Activated CD8-positive, alpha-beta memory T cell treated with anti-CD3 and anti-CD28 coated beads for 36 hours (primary cell): ENCODE measurements around the gene ARHGAP8. TPM values are rescaled to one million over a fixed set of nuclear protein-coding genes. Genes with fewer than 3 reads are reported as not detected.
"Not testable (repeated sequence)": the region's sequence is repeated elsewhere in the genome, so short reads cannot be mapped to it uniquely, and the experiment has no call there.

Source experiments
- CTCF ChIA-PET: fragments of 350-600 bp; sonication (Branson Sonifier 250); formaldehyde crosslinking; loops from one replicate; lab custom pipeline; 2021; ENCODE audit warnings: antibody characterized with exemption; lab: Charles Lee
- POLR2A ChIA-PET: fragments of 350-600 bp; sonication (Branson Sonifier 250); formaldehyde crosslinking; loops from one replicate; lab custom pipeline; 2021; ENCODE audit warnings: antibody characterized with exemption; lab: Charles Lee
- total RNA-seq, 2 experiments: library from RNA; stranded (reverse); gene quantifications; one replicate each; pipeline ENCODE4 v1.2.3, GENCODE V29; 2021

Gene ARHGAP8
- total RNA-seq, 2 experiments from 2014 or later, result 0.82 to 1.1 TPM

GRCh38 chr22:44888491-44889254, 136.3 kb downstream of the ARHGAP8 start:
- ChIA-PET POLR2A (no interaction called here), CTCF (no interaction called here)

- POLR2A ChIA-PET, result no interaction called here
- CTCF ChIA-PET, result no interaction called here
These were observed 137.0 kb downstream of the ARHGAP8 start for GRCh38 chr22:44889255-44889878.

- POLR2A ChIA-PET, result interaction anchor here (0.5 kb wide), 1 partner anchor 119 kb away, joined by 3 read pairs; no protein-coding TSS in a partner anchor
- CTCF ChIA-PET, result interaction anchor here (0.6 kb wide), 1 partner anchor 143 kb away, joined by 6 read pairs; no protein-coding TSS in a partner anchor
These were observed 138.3 kb downstream of the ARHGAP8 start for GRCh38 chr22:44890416-44891292.

- CTCF ChIA-PET, result no interaction called here
These were observed 138.9 kb downstream of the ARHGAP8 start for GRCh38 chr22:44891293-44891747.

GRCh38 chr22:44891791-44892190, 139.4 kb downstream of the ARHGAP8 start:
- ChIA-PET CTCF (no interaction called here), POLR2A (no interaction called here)

More at GRCh38 chr22:44891293-44891747, 138.9 kb downstream of the ARHGAP8 start:
- POLR2A ChIA-PET, result no interaction called here

GRCh38 chr22:44892243-44892642, 139.9 kb downstream of the ARHGAP8 start:
- CTCF ChIA-PET, result no interaction called here

GRCh38 chr22:44892803-44893730, 140.7 kb downstream of the ARHGAP8 start:
- CTCF ChIA-PET, result no interaction called here
- POLR2A ChIA-PET, result no interaction called here

More at GRCh38 chr22:44892243-44892642, 139.9 kb downstream of the ARHGAP8 start:
- POLR2A ChIA-PET, result no interaction called here

- ChIA-PET POLR2A (no interaction called here), CTCF (no interaction called here)
These were observed 141.3 kb downstream of the ARHGAP8 start for GRCh38 chr22:44893731-44894080.

- ChIA-PET POLR2A (no interaction called here), CTCF (no interaction called here)
These were observed 141.9 kb downstream of the ARHGAP8 start for GRCh38 chr22:44894321-44894720.

GRCh38 chr22:44894782-44895181, 142.4 kb downstream of the ARHGAP8 start:
- ChIA-PET POLR2A (no interaction called here), CTCF (no interaction called here)

GRCh38 chr22:44895296-44896055, 143.1 kb downstream of the ARHGAP8 start:
- POLR2A ChIA-PET, result no interaction called here
- CTCF ChIA-PET, result no interaction called here

- ChIA-PET CTCF (no interaction called here), POLR2A (no interaction called here)
These were observed 145.9 kb downstream of the ARHGAP8 start for GRCh38 chr22:44898236-44898635.

- ChIA-PET POLR2A (no interaction called here), CTCF (no interaction called here)
These were observed 148.9 kb downstream of the ARHGAP8 start for GRCh38 chr22:44901301-44901700.

GRCh38 chr22:44903164-44903563, 150.8 kb downstream of the ARHGAP8 start:
- CTCF ChIA-PET, POLR2A ChIA-PET: not testable (repeated sequence)

- POLR2A ChIA-PET, CTCF ChIA-PET: not testable (repeated sequence)
These were observed 152.2 kb downstream of the ARHGAP8 start for GRCh38 chr22:44904492-44905152.

GRCh38 chr22:44906248-44906936, 154.0 kb downstream of the ARHGAP8 start:
- CTCF ChIA-PET, result no interaction called here
- POLR2A ChIA-PET, result no interaction called here

- CTCF ChIA-PET, result no interaction called here
- POLR2A ChIA-PET, result no interaction called here
These were observed 154.7 kb downstream of the ARHGAP8 start for GRCh38 chr22:44906999-44907644.
